HG03097 (cell line): ENCODE results near the gene CD38.
"Not testable (repeated sequence)": the region's sequence is repeated elsewhere in the genome, so short reads cannot be mapped to it uniquely, and the experiment has no call there.

Experiments used
- ATAC-seq: cut with Tn5 transposase; IDR thresholded peaks from one replicate; pipeline ENCODE4 v1.9.1; 2021; ENCODE audit not compliant: unreplicated experiment, low FRiP score

Gene CD38

GRCh38 chr4:15778289-15779241, at the start of gene CD38:
CD38 (plus strand) TSS chr4:15778328; CDS start chr4:15778415, 87 bp downstream.
- peak; percentile 63 for ATAC-seq

GRCh38 chr4:15729910-15730533, 48.1 kb upstream of the CD38 start:
- ATAC-seq: no peak

- not testable (repeated sequence) for ATAC-seq
Measured at GRCh38 chr4:15733061-15733460, 45.1 kb upstream of the CD38 start.

GRCh38 chr4:15735536-15735935, 42.6 kb upstream of the CD38 start:
- ATAC-seq: no peak

- no peak for ATAC-seq
Measured at GRCh38 chr4:15736514-15737050, 41.5 kb upstream of the CD38 start.

GRCh38 chr4:15737255-15737654, 40.9 kb upstream of the CD38 start:
- ATAC-seq: no peak

- ATAC-seq: no peak
Measured at GRCh38 chr4:15738877-15739276, 39.3 kb upstream of the CD38 start.

- ATAC-seq: no peak
Measured at GRCh38 chr4:15740764-15741404, 37.2 kb upstream of the CD38 start.

- no peak for ATAC-seq
Measured at GRCh38 chr4:15742083-15742582, 36.0 kb upstream of the CD38 start.

GRCh38 chr4:15742637-15743036, 35.5 kb upstream of the CD38 start:
- no peak for ATAC-seq

- ATAC-seq: no peak
Measured at GRCh38 chr4:15744016-15744545, 34.0 kb upstream of the CD38 start.

GRCh38 chr4:15746110-15746509, 32.0 kb upstream of the CD38 start:
- ATAC-seq: no peak

- no peak for ATAC-seq
Measured at GRCh38 chr4:15749001-15749400, 29.1 kb upstream of the CD38 start.

- no peak for ATAC-seq
Measured at GRCh38 chr4:15751153-15751552, 27.0 kb upstream of the CD38 start.

GRCh38 chr4:15753081-15753480, 25.0 kb upstream of the CD38 start:
- ATAC-seq: no peak

GRCh38 chr4:15753786-15754185, 24.3 kb upstream of the CD38 start:
- ATAC-seq: no peak

GRCh38 chr4:15754323-15754722, 23.8 kb upstream of the CD38 start:
- no peak for ATAC-seq

- peak; percentile 3 for ATAC-seq
Measured at GRCh38 chr4:15755321-15756155, 22.6 kb upstream of the CD38 start.

GRCh38 chr4:15756361-15756861, 21.7 kb upstream of the CD38 start:
- ATAC-seq: peak; percentile 87

- no peak for ATAC-seq
Measured at GRCh38 chr4:15757054-15757453, 21.1 kb upstream of the CD38 start.
